Stomach (tissue), 19 donors: ENCODE data around the gene DMPK. TPM values are rescaled to one million over a fixed set of nuclear protein-coding genes. Genes with fewer than 3 reads are reported as not detected.
A peak's percentile ranks its signal among the peaks of the same experiment; 100 is the strongest.

Source experiments
- DNase-seq, 2 donors: peaks; one replicate each; pipeline versions ENCODE4 v3.0.0 to v3.0.0-alpha.2; 2013 to 2019
- H3K27ac ChIP-seq, 5 donors: fragments of 200-600 bp in 4 of 5; sonication (generic) in 4 of 5; one replicate each; pipeline ENCODE4 v1.5.1; 2013 to 2019; ENCODE audit warnings: mild to moderate bottlenecking in 1 of 5, moderate library complexity in 1 of 5
- H3K27me3 ChIP-seq, 3 donors: fragments of 200-600 bp; sonication (generic); one replicate each; pipeline ENCODE4 v1.5.1; 2017 to 2019; ENCODE audit warnings: mixed run types in 1 of 3
- H3K36me3 ChIP-seq, 4 donors: fragments of 200-600 bp; sonication (generic); 1 replicate in 3 of 4; 2 replicates in 1 of 4; pipeline ENCODE4 v1.5.1; 2016 to 2019
- H3K4me1 ChIP-seq, 4 donors: fragments of 200-600 bp; sonication (generic); one replicate each; pipeline ENCODE4 v1.5.1; 2016 to 2019
- H3K4me3 ChIP-seq, 4 donors: fragments of 200-600 bp; sonication (generic) in 3 of 4; one replicate each; pipeline ENCODE4 v1.5.1; 2016 to 2019; ENCODE audit warnings: mild to moderate bottlenecking in 1 of 4
- H3K9me3 ChIP-seq, 4 donors: fragments of 200-600 bp; sonication (generic); one replicate each; pipeline ENCODE4 v1.5.1; 2016 to 2019
- EP300 ChIP-seq: sonication (generic); formaldehyde crosslinking; IDR thresholded peaks from one replicate; pipeline ENCODE4 v1.6.1; 2017; ENCODE audit warnings: antibody characterized with exemption
- POLR2A ChIP-seq, 4 donors: fragments of 450-650 bp; IDR thresholded peaks; one replicate each; pipeline ENCODE4 v1.6.1; 2016; ENCODE audit warnings: antibody characterized with exemption in 4 of 4, control low read depth in 2 of 4, mild to moderate bottlenecking in 1 of 4, moderate library complexity in 1 of 4
- POLR2AphosphoS5 ChIP-seq, 3 donors: sonication (generic); formaldehyde crosslinking; IDR thresholded peaks; one replicate each; pipeline ENCODE4 v1.6.1; 2016; ENCODE audit warnings: antibody characterized with exemption in 3 of 3
- WGBS, 5 donors: extraction: QIAGEN DNeasy Blood & Tissue Kit in 3 of 5; methylation state at CpG; one replicate each; pipeline versions ENCODE4 v1.1.5 to v1.1.7; 2013 to 2018; 5-methylcytosine and 5-hydroxymethylcytosine counted together
- intact Hi-C: fragments of 100-400 bp; cut with DNase I; formaldehyde crosslinking; loops from one replicate; pipeline ENCODE4 v1.15.1; 2023; ENCODE audit warnings: low total_unique reads
- long read RNA-seq, 10 donors: transcript quantifications; one replicate each; lab custom pipeline, GENCODE V29; 2026
- polyA plus RNA-seq, 3 donors: library from polyadenylated mRNA; stranded (reverse); fragments of 200-250 nt; gene quantifications; one replicate each; pipeline ENCODE4 v1.2.3, GENCODE V29; 2013
- total RNA-seq, 5 donors: library from RNA; depleted of rRNA; stranded (reverse); fragments of >200 nt; gene quantifications; one replicate each; pipeline versions ENCODE4 v1.1.0 to v1.2.3, GENCODE V29; 2014 to 2016
- TF ChIP-seq, protein P1 (sequence below), 7 experiments: fragments of 450-650 bp in 4 of 7; fragments of 200-600 bp in 3 of 7; sonication (generic) in 3 of 7; IDR thresholded peaks; one replicate each; pipeline ENCODE4 v1.5.1; 2016 to 2019; ENCODE audit warnings: antibody characterized with exemption in 7 of 7, control low read depth in 2 of 7, mild to moderate bottlenecking in 1 of 7
- donor health status: healthy with polysubstance abuse.
- donor health status: Bipolar disorder and iron deficiency.
- donor health status: healthy.

DMPK gene, protein sequence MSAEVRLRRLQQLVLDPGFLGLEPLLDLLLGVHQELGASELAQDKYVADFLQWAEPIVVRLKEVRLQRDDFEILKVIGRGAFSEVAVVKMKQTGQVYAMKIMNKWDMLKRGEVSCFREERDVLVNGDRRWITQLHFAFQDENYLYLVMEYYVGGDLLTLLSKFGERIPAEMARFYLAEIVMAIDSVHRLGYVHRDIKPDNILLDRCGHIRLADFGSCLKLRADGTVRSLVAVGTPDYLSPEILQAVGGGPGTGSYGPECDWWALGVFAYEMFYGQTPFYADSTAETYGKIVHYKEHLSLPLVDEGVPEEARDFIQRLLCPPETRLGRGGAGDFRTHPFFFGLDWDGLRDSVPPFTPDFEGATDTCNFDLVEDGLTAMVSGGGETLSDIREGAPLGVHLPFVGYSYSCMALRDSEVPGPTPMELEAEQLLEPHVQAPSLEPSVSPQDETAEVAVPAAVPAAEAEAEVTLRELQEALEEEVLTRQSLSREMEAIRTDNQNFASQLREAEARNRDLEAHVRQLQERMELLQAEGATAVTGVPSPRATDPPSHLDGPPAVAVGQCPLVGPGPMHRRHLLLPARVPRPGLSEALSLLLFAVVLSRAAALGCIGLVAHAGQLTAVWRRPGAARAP
- total RNA-seq (100 to 1,000 TPM in 2 of 5 donors, 10 to 100 TPM in 3; 53.1 to 248 (median 72.8) TPM), polyA plus RNA-seq (10 to 100 TPM; 27.2 to 76.9 (median 56.5) TPM)
- long read RNA-seq, donor 1, partial matches to known transcripts = 0 of 9 reads
- long read RNA-seq, donor 1, other reads (novel, unspliced or antisense) = 0 of 9 reads
- long read RNA-seq, donor 2, transcript DMPK-215 (1 exons, 1,410 nt) = major isoform, 19 of 25 reads
- long read RNA-seq, donor 2, partial matches to known transcripts = 0 of 25 reads
- long read RNA-seq, donor 2, other reads (novel, unspliced or antisense) = 0 of 25 reads
- long read RNA-seq, donor 3, partial matches to known transcripts = 0 of 4 reads
- long read RNA-seq, donor 3, other reads (novel, unspliced or antisense) = 0 of 4 reads
- long read RNA-seq, donor 4, partial matches to known transcripts = 0 of 1 reads
- long read RNA-seq, donor 4, other reads (novel, unspliced or antisense) = 0 of 1 reads
- long read RNA-seq, donor 5, partial matches to known transcripts = 0 of 5 reads
- long read RNA-seq, donor 5, other reads (novel, unspliced or antisense) = 0 of 5 reads
- long read RNA-seq, donor 6, transcript DMPK-215 (1 exons, 1,410 nt) = major isoform, 6 of 14 reads
- long read RNA-seq, donor 6, partial matches to known transcripts = 0 of 14 reads
- long read RNA-seq, donor 6, other reads (novel, unspliced or antisense) = 0 of 14 reads
- long read RNA-seq, donor 7, partial matches to known transcripts = 0 of 7 reads
- long read RNA-seq, donor 7, other reads (novel, unspliced or antisense) = 0 of 7 reads
- long read RNA-seq, donor 8, partial matches to known transcripts = 0 of 3 reads
- long read RNA-seq, donor 8, other reads (novel, unspliced or antisense) = 0 of 3 reads
- long read RNA-seq, donor 9, partial matches to known transcripts = 0 of 2 reads
- long read RNA-seq, donor 9, other reads (novel, unspliced or antisense) = 0 of 2 reads
- long read RNA-seq, donor 10, partial matches to known transcripts = 0 of 4 reads
- long read RNA-seq, donor 10, other reads (novel, unspliced or antisense) = 0 of 4 reads

DNA sequence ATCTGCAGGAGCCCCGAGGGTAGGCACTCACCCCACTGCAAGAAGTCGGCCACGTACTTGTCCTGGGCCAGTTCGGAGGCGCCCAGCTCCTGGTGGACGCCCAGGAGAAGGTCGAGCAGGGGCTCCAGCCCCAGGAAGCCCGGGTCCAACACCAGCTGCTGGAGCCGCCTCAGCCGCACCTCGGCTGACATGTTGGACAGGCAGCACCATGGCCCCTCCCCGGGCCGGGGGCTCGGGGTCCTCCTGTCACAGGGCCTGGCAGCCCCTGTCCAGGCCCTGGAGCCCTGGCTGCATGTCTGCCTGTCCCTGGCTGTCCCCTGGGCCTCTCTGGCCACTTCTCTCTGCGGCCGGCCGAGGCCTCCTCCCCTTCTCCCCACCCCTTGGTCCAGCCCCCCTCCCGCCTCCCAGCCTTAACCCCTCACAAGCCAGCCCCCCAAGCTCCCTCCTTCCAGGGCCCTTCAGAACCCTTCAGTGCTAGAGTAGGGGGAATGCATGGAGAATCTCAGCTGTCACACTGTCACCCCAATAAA, at the start of gene DMPK:
Gene DMPK, minus strand, starts transcription at position 329 of the 530 bp plus-strand sequence. Its CDS starts 138 bp downstream, at position 191.
- intact Hi-C loops = no loop called here
- H3K4me3 ChIP-seq = peak within 1 kb of the TSS; percentile 54 to 71 (median 64)

DNA sequence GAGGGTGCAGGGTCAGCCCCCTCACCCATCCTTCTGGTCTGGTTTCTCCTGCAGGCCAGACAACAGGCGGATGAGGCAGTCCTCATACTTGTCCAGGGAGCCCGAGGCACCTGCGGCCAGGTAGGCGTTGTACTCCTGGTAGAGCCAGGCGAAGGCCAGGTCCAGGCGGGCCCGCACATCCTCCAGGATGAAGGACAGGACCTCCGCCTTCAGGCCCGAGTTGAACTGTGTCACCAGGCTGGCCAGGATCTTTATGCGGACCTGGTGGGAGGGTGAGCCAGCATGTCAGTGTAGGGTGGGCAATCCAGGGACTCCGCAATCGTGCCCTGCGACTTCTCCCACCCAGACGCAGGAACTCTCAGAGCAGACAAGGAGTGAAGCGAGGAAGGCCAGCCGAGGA, 46.7 kb upstream of the DMPK start:
- WGBS, 5 donors = 84 to 96% (median 94%) methylated on average over 15 to 16 of the region's 16 CpGs

More for the DNA sequence above, at the start of gene DMPK:
- peak within 1 kb of the TSS; percentile 55 to 88 (median 86) for H3K27ac ChIP-seq
- H3K36me3 ChIP-seq = peaks cover 34 to 47% (median 37%) of the 10 kb centered on the region in 4 donors
- H3K4me1 ChIP-seq = peaks cover 53 to 82% (median 70%) of the 10 kb centered on the region in 4 donors
- TF ChIP-seq, protein P1, sequence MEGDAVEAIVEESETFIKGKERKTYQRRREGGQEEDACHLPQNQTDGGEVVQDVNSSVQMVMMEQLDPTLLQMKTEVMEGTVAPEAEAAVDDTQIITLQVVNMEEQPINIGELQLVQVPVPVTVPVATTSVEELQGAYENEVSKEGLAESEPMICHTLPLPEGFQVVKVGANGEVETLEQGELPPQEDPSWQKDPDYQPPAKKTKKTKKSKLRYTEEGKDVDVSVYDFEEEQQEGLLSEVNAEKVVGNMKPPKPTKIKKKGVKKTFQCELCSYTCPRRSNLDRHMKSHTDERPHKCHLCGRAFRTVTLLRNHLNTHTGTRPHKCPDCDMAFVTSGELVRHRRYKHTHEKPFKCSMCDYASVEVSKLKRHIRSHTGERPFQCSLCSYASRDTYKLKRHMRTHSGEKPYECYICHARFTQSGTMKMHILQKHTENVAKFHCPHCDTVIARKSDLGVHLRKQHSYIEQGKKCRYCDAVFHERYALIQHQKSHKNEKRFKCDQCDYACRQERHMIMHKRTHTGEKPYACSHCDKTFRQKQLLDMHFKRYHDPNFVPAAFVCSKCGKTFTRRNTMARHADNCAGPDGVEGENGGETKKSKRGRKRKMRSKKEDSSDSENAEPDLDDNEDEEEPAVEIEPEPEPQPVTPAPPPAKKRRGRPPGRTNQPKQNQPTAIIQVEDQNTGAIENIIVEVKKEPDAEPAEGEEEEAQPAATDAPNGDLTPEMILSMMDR (IDR thresholded peaks at IDR 0.05) = no peak
- TF ChIP-seq POLR2AphosphoS5 (IDR thresholded peaks at IDR 0.05) (no peak), POLR2A (IDR thresholded peaks at IDR 0.05) (no peak), EP300 (no peak)
- H3K9me3 ChIP-seq = no peaks in the 10 kb centered on the region
- peaks cover 0 to 66% (median 0%) of the 10 kb centered on the region in 3 donors for H3K27me3 ChIP-seq
- WGBS, 5 donors = 0 to 26% (median 12%) methylated on average over 2 to 18 of the region's 18 CpGs
- DNase-seq = peak in 1 of 2 donors; percentile 65

DNA sequence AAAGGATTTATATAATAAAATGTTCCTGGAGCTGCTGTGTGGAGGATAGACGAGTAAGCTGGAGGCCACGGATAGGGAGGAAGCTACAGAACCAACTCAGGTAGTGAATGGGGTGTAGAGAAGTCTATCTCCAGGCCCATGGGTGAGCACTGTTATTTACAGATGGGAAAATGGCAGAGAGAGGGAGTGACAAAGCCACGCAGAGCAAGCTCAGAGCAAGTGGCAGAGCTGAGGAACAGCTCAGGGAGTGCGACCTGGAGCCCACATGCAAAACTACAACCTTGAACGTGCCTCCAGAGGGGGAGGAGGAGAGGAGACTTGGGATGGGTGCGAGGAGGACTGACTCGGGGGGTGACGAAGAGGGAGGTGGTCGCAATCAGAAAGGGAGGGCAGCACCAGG, 46.2 kb upstream of the DMPK start:
- TF ChIP-seq, protein P1 (IDR thresholded peaks at IDR 0.05) = no peak
- TF ChIP-seq POLR2A (IDR thresholded peaks at IDR 0.05) (no peak), EP300 (no peak), POLR2AphosphoS5 (IDR thresholded peaks at IDR 0.05) (no peak)
- intact Hi-C loops = no loop called here
- Histone ChIP-seq H3K4me3 (no peak overlapping the region), H3K9me3 (no peaks in the 10 kb centered on the region), H3K27ac (no peak overlapping the region), H3K36me3 (peaks cover 86 to 100% (median 100%) of the 10 kb centered on the region in 4 donors), H3K27me3 (no peaks in the 10 kb centered on the region), H3K4me1 (peaks cover 0 to 21% (median 15%) of the 10 kb centered on the region in 4 donors)
- DNase-seq = no peak
- WGBS, 5 donors = 85 to 90% (median 89%) methylated on average over 9 of the region's 9 CpGs

More for the DNA sequence above, 46.7 kb upstream of the DMPK start:
- DNase-seq = no peak
- TF ChIP-seq POLR2A (IDR thresholded peaks at IDR 0.05) (no peak), EP300 (no peak), POLR2AphosphoS5 (IDR thresholded peaks at IDR 0.05) (no peak)
- TF ChIP-seq, protein P1 (IDR thresholded peaks at IDR 0.05) = no peak
- H3K4me1 ChIP-seq = peaks cover 0 to 20% (median 13%) of the 10 kb centered on the region in 4 donors
- no peak overlapping the region for H3K4me3 ChIP-seq
- H3K36me3 ChIP-seq = peaks cover 86 to 100% (median 100%) of the 10 kb centered on the region in 4 donors
- H3K27ac ChIP-seq = no peak overlapping the region
- no peaks in the 10 kb centered on the region for H3K27me3 ChIP-seq
- intact Hi-C loops = no loop called here
- no peaks in the 10 kb centered on the region for H3K9me3 ChIP-seq
